ENCODE measurements around the gene ECD. TPM values are rescaled to one million over a fixed set of nuclear protein-coding genes. Genes with fewer than 3 reads are reported as not detected.

The ECD gene
- total RNA-seq, 4 donors from 2014 or later = 27.3 to 35.0 (median 30.5) TPM

- Histone ChIP-seq H3K4me1 (peaks cover 0 to 47% (median 10%) of the 10 kb centered on the region in 3 donors), H3K36me3 (no peaks in the 10 kb centered on the region), H3K27ac (peak overlapping the region; percentile 25 to 98 (median 81)), H3K9me3 (no peaks in the 10 kb centered on the region), H3K4me3 (peak overlapping the region; percentile 66 to 88), H3K27me3 (no peaks in the 10 kb centered on the region)
- TF ChIP-seq CTCF (IDR thresholded peaks at IDR 0.05) (no peak), POLR2AphosphoS5 (IDR thresholded peaks at IDR 0.05) (no peak), EP300 (IDR thresholded peaks at IDR 0.05) (no peak), POLR2A (IDR thresholded peaks at IDR 0.05) (no peak)
- no peak for ATAC-seq
- 25 to 30% methylated on average over 2 of the region's 2 CpGs for WGBS, 2 donors (ENCODE audit: low coverage in 1 of 2)
These were observed 73.6 kb downstream of the ECD start for GRCh38 chr10:73093922-73094850.

GRCh38 chr10:73092830-73093229, 75.0 kb downstream of the ECD start:
- Histone ChIP-seq H3K27ac (no peak overlapping the region), H3K36me3 (no peaks in the 10 kb centered on the region), H3K27me3 (no peaks in the 10 kb centered on the region), H3K4me3 (no peak overlapping the region), H3K9me3 (no peaks in the 10 kb centered on the region), H3K4me1 (peaks cover 0 to 56% (median 10%) of the 10 kb centered on the region in 3 donors)
- 76 to 79% methylated on average over 2 of the region's 3 CpGs for WGBS, 2 donors (ENCODE audit: low coverage in 1 of 2)
- ATAC-seq = no peak
- TF ChIP-seq POLR2A (IDR thresholded peaks at IDR 0.05) (no peak), POLR2AphosphoS5 (IDR thresholded peaks at IDR 0.05) (no peak), EP300 (IDR thresholded peaks at IDR 0.05) (no peak), CTCF (IDR thresholded peaks at IDR 0.05) (no peak)

DNA sequence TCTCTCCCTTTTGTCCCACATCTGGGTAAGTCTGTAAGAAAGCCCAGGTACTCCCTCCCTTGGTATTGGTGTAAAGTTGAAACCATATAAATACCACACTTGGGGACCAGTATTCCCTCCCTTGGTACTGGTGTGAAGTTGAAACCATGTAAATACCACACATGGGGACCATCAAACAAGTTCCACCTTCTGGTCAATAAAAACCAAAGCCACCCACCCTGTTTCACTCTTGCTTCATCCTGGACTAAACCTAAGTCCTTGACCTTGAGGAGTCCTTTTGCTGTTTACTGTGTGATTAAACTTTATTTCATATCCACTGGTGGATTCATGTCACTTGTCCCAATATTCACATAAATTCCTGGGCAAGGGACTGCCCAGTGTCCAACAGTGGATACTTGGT, 79.5 kb downstream of the ECD start:
- TF ChIP-seq EP300 (IDR thresholded peaks at IDR 0.05) (no peak), CTCF (IDR thresholded peaks at IDR 0.05) (no peak), POLR2AphosphoS5 (IDR thresholded peaks at IDR 0.05) (no peak), POLR2A (IDR thresholded peaks at IDR 0.05) (no peak)
- H3K4me3 ChIP-seq = no peak overlapping the region
- H3K4me1 ChIP-seq = peaks cover under 1 to 45% (median 3%) of the 10 kb centered on the region in 3 donors

GRCh38 chr10:73086816-73087215, 81.0 kb downstream of the ECD start:
- 83 to 87% methylated on average over 2 to 4 of the region's 4 CpGs for WGBS, 2 donors (ENCODE audit: low coverage in 1 of 2)
- no peak for ATAC-seq
- no peaks in the 10 kb centered on the region for H3K27me3 ChIP-seq
- no peaks in the 10 kb centered on the region for H3K36me3 ChIP-seq
- TF ChIP-seq EP300 (IDR thresholded peaks at IDR 0.05) (no peak), POLR2A (IDR thresholded peaks at IDR 0.05) (no peak), POLR2AphosphoS5 (IDR thresholded peaks at IDR 0.05) (no peak), CTCF (IDR thresholded peaks at IDR 0.05) (no peak)
- peaks cover 4 to 48% (median 6%) of the 10 kb centered on the region in 3 donors for H3K4me1 ChIP-seq
- H3K27ac ChIP-seq = no peak overlapping the region
- no peak overlapping the region for H3K4me3 ChIP-seq
- no peaks in the 10 kb centered on the region for H3K9me3 ChIP-seq

More for the DNA sequence above, 79.5 kb downstream of the ECD start:
- H3K9me3 ChIP-seq = no peaks in the 10 kb centered on the region
- H3K27me3 ChIP-seq = no peaks in the 10 kb centered on the region
- no peak for ATAC-seq
- H3K36me3 ChIP-seq = no peaks in the 10 kb centered on the region
- no peak overlapping the region for H3K27ac ChIP-seq

DNA sequence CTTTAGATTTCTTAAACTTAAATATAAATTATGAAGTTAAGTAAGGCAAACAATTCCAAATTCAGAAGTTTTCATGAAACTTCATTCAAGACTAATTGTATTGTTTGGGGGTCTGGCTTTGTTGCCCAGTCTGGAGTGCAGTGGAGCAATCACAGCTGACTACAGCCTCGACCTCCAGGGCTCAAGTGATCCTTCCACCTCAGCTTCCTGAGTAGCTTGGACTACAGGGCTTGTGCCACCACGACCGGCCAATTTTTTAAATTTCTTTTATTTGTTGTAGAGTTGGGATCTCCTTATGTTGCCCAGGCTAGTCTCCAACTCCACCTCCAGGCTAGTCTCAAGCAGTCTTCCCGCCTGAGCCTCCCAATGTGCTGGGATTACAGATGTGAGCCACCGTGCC, 83.6 kb downstream of the ECD start:
- no peak for TF ChIP-seq CTCF (IDR thresholded peaks at IDR 0.05)
- TF ChIP-seq EP300 (IDR thresholded peaks at IDR 0.05) = no peak
- TF ChIP-seq POLR2AphosphoS5 (IDR thresholded peaks at IDR 0.05) = no peak
- TF ChIP-seq POLR2A (IDR thresholded peaks at IDR 0.05) = no peak
- Histone ChIP-seq H3K27ac (no peak overlapping the region), H3K36me3 (no peaks in the 10 kb centered on the region), H3K4me1 (peaks cover 4 to 43% (median 6%) of the 10 kb centered on the region in 3 donors), H3K9me3 (no peaks in the 10 kb centered on the region), H3K27me3 (no peaks in the 10 kb centered on the region), H3K4me3 (no peak overlapping the region)
- WGBS, 2 donors (ENCODE audit: low coverage in 1 of 2) = 70 to 90% methylated on average over 2 to 5 of the region's 5 CpGs
- ATAC-seq = no peak
